Raji (cell line): ENCODE results near the gene LIMD2.

ENCODE experiments used
- POLR2A ChIP-seq: IDR thresholded peaks from 2 replicates; pipeline ENCODE4 v1.6.1; 2011; ENCODE audit warnings: low read depth, low read length, control low read depth; ENCODE audit not compliant: insufficient read depth

LIMD2 gene

DNA sequence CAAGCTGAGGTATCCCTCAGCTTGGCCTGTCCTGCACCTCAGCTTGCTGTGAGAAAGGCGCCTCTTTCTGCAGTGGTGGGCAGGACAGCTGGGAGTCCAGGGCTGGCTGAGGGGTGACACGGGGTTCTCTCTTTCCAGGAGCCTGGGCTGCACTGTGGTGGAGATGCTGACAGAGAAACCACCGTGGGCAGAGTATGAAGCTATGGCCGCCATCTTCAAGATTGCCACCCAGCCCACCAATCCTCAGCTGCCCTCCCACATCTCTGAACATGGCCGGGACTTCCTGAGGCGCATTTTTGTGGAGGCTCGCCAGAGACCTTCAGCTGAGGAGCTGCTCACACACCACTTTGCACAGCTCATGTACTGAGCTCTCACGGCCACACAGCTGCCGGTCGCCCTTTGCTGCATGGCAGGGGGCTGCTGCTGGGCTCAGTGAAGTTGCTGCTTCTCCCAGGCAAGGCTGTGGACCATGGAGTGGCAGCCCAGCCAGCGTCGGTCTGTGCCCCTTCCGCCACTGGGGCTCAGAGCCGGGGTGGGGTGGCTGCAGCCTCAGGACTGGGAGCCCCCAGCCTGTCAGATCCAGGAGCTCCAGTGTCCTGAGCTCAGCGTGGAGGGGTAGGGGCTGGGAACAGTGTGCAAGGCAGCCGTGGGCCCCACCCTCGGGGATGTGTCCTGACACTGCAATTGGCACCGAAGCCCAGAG lies 6.4 kb downstream of the LIMD2 start:
- no peak for TF ChIP-seq POLR2A

DNA sequence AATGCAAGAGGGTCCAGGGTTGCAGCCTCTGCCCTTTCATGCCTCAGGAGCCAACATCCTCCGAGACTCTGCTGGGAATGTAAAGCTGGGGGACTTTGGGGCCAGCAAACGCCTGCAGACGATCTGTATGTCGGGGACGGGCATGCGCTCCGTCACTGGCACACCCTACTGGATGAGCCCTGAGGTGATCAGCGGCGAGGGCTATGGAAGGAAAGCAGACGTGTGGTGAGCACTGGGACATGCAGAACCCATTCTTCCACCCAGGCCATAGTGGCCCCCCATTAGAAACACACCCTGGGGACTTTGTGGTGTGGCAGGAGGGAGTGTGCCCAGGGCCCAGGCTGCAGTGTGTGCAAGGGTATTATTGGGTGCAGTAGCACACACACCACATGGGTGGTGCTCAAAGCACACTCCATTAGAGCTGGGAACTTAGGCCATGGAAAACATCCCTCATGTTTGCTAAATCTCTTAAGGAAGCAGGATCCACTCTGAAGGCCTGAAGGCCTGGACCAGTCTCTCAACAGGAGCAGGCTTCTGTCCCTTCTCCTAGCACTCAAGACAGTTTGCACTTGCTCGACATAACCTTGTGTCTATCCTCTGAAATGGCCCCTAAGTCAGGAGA lies 7.6 kb downstream of the LIMD2 start:
- no peak for TF ChIP-seq POLR2A

DNA sequence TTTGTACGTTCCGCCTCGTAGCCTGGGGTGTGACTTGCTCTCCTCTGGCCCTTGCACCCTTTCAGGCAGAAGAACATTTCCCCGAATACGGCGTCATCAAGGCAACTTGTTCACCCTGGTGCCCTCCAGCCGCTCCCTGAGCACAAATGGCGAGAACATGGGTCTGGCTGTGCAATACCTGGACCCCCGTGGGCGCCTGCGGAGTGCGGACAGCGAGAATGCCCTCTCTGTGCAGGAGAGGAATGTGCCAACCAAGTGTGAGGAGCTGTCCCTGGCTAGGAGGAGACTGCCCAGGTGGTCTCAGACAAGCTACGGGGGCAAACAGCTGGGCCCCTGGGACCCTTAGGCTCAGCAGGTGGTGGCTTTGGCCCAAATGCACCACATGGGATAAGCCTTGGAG lies 10.4 kb downstream of the LIMD2 start:
- TF ChIP-seq POLR2A = no peak

DNA sequence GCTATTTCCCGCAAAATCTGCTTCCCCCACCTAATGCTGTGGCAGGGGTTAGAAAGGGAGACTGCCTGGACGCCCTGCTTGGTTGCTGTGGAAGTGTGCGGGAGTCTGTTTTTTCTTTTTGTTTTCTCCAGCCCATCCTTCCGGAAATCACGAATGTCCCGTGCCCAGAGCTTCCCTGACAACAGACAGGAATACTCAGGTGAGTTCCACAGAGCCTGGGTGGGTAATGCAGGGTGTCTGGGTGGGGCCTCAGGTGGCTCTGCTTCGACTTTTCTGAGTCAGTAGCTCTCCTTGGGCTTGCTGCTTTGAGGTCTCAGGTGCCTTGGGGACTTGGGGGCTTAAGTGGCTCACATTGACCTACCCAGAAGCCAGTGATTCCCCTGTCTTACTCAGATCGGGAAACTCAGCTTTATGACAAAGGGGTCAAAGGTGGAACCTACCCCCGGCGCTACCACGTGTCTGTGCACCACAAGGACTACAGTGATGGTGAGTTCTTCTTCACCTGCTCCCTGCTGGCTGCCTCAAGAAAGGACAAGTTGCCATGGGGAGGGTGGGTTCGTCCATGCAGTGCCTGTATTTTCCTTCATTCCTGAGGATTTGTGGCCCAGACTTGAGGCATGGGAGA lies 11.4 kb downstream of the LIMD2 start:
- TF ChIP-seq POLR2A = no peak

DNA sequence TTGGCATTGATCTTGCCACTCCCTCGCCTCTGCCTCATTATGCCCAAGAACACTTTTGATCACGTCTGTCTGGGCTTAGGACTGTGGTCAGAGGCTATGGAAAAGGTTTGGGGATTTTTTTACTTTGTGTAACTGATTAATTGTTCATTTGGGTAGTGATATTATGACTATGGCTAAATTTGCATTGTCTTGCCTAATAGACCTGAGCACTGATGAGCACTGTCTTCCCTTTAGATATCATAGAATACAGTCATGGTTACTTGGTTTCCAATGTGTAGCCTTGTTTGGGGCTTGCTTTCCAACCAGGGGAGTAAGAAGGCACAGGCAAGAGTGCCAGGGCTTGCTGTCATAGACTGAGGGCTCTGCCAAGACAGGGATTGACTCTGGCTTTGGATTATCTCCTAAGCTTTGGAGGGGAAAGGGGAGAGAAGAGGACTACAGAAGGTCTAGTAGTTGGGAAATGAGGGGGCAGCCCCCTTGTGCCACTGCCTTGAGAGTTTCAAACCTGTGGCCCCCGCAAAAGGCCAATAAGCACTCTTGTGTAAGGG lies 13.7 kb downstream of the LIMD2 start:
- no peak for TF ChIP-seq POLR2A

DNA sequence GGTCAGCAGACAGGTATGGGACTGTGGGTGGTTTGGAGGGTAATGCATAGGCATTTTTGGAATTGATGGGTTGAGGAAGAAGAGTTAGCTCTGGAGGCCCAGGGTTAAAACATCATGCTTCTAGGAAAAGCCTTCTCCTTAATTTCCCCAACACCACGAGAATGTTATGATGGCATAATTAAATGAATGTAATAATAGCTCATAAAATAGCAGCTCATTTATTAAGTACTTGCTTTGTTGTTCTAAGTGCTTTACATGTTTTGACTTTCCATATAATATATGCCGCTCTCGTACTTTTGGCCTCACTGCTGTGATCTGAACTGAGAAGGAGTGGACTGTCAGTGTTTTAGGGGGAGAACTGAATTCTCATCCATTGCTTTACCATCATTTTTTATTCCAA lies 14.3 kb downstream of the LIMD2 start:
- TF ChIP-seq POLR2A = no peak

DNA sequence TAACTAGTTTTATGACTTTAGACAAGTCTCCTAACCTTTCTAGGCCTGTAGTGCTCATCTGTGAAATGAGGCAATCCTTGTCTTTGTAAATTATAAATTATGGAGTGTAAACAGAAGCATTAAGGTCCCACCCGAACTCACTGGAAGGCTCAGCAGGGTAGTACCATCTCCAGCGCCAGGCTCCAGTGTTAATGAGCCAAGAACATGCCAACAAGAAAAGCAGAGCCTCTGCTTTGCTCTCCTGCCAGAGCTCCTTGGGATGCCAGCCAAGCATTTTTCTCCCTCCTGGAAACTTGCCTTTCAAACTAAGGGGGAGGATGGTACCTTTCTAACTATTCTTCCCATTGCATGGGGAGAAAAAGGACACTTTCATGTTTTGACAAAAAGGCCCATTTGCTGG lies 14.9 kb downstream of the LIMD2 start:
- TF ChIP-seq POLR2A = no peak

DNA sequence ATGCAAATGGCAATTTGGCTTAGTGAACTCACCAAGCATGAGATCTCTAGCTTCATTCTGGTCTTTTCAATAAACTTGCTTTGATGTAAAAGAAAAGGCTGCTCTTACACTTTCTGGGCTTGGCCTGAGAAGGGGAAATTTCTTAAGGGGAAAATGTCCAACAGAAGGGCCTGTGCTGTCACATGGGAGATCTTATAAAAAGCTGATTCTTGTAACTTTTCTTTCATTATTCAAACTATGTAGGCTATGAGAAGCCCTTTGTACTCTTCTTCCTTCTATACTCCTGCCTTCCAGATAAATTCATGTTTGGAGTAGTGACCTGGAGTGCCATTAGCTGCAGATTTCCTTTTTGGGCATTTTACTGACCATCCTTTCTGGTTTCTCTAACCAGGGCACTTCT lies 16.9 kb downstream of the LIMD2 start:
- no peak for TF ChIP-seq POLR2A

DNA sequence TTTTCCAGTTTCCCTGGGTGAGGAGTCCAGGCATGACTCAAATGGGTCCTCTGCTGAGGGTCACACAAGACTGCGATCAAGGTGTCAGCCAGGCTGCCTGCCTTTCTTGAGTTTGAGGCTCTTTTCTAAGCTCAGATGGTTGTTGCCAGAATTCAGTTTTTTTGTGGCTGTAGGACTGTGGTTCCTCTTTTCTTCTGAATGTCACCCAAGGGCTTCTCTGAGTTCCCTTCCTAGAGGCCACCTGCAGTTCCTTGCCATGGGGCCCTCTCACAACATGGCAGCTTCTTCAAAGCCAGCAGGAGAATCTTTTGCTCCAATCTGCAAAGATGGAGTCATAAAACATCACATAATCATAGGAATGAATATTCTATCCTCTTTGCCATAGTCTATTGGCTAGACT lies 17.5 kb downstream of the LIMD2 start:
- no peak for TF ChIP-seq POLR2A

DNA sequence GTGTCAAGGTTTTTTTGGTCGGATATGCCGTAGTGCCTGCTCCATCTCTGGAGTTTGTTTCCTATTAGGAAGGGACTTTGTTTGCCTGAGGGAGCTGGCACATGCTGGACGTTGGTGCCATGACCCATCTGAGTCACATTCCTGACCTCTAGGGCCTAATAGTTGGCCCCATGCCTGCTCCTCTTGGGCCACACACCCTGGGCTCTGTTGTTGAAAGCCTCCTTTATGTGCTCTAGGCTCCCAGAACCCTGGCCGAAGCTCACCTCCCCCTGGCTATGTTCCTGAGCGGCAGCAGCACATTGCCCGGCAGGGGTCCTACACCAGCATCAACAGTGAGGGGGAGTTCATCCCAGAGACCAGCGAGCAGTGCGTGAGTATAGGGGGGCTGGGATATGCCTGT lies 18.4 kb downstream of the LIMD2 start:
- TF ChIP-seq POLR2A = no peak

DNA sequence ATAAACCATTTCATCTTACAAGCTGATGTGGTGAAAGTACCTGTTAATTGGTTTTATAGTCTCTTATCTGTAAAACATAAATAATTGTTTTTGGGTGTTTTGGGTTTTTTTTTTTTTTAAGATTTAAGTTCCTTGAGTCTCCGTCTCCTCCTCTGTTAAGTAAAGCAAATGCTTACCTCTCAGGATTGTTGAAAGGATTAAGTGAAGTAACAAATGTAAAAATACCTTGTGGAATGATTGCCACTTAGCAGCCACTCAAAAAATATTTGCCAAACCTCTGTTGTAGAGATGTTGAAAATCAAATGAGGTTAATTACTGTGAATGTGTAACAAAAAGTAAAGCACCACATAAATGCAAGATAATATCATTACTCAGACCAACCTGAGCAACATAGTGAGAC lies 19.2 kb downstream of the LIMD2 start:
- no peak for TF ChIP-seq POLR2A

DNA sequence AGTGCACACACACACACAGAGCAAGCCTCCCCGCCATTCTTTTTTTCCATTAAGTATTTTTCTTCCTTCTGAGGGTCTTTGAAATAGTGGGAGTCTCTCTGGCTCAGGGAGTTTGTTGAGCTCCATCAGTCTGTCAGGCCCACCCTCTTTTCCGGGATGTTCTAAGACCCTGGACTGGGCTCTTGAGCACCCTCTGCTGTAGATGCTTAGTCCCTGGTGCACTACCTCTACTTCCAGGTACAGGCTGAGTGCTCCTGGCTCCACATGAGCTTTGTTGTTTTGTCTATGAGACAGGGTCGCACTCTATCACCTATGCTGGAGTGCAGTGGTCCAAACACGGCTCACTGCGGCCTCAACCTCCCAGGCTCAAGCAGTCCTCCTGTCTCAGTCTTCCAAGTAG lies 20.7 kb downstream of the LIMD2 start:
- no peak for TF ChIP-seq POLR2A

DNA sequence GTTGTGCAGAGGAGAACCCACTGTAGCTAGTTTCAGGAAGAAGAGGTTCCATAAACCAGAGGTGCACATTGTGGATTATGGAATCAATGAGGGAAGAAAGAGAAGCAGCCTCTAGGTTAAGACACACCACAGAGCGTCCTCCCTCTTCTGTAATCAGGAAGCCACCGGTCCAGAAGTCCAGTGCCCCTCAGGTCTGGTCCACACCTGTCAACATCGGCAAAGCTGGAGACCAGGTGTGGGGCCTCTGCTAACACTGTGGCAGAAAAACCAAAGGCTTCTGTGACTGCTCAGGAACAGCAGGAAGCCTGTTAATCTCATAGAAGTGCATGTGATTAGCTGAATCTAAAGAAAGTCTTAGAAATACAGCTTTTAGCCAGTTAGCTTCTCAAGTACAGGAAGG lies 23.3 kb downstream of the LIMD2 start:
- no peak for TF ChIP-seq POLR2A

DNA sequence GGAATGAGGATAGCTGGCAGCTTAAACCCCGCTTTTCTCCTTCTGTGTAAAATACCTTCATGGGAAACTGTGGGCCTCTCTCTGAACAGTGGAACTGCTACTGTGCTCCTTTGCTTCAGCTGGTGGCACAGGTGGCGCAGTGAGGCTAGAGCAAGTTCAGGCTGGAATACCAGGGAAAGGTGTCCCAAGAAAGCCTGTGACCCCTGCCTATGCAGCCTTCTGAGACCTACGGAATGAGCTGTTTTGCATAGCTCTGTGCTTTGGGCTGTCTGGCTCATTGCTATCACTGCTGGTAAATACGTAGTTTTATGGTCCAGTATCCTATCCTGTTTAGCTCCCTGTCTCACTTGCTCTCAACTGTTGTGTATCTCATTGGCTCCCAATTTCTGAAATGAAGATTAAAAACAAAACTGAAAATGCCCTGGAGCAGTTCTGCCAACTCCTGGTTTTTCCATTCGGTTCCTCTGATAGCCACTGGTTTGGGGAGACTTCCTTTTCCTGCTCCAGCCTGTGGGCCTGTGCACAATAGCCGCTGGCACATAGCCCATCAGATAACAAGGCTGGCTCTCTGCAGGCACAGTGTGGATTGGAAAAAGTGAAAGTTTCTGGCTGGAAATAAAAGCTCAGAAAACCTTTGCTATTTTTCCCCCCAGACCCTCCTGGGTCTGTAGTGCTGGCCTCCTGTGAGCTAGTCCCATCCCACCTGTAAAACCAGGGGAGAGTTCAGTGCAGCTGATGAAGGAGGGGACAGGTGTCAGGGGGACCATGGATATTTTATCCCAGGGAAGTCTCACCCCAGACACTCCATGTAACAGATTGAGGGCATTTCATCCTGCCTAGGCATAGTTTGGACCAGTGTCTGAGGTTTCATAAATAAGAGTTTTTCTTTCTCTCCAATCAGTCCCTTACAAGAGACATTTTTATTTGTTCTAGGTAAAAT lies 24.0 kb downstream of the LIMD2 start:
- TF ChIP-seq POLR2A = no peak

DNA sequence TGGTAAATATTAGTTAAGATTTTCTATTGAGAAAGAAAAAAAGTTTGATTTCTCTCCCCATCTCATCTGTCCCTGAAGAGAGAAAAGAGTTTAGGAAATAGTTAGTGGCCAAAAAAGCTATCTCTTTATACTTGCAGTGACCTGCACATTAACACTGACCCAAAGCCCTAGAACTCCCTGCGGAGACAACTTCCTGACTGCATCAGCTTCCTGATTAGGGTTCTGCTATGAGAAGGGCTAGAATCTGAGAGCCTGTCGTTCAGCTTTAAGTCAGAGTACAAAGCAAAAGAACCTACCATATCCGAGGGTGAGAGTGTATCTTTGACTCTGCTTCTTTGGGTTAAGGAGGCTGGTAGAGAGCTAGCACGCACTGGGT lies 24.7 kb downstream of the LIMD2 start:
- no peak for TF ChIP-seq POLR2A
